Activated T-cell treated with anti-CD3 and anti-CD28 coated beads, Interleukin-2, amount 50 U/mL, for 72 hours (primary cell): ENCODE results near the gene DMC1. TPM values are rescaled to one million over a fixed set of nuclear protein-coding genes. Genes with fewer than 3 reads are reported as not detected.
A peak's percentile ranks its signal among the peaks of the same experiment; 100 is the strongest.
"Not testable (repeated sequence)": the region's sequence is repeated elsewhere in the genome, so short reads cannot be mapped to it uniquely, and the experiment has no call there.

Experiments used
- ATAC-seq, 2 donors: fragments of 150-1000 bp; cut with Tn5 transposase; replicated peaks in 1 of 2; 2 replicates each; pipeline ENCODE4 v1.10.0; 2021; ENCODE audit warnings: moderate library complexity in 2 of 2, mild to moderate bottlenecking in 1 of 2
- DNase-seq, 2 donors: peaks; one replicate each; pipeline ENCODE4 v3.0.0; 2021 to 2022; ENCODE audit warnings: mixed read lengths in 1 of 2
- H3K27ac Mint-ChIP-seq: one replicate; pipeline ENCODE4 v1.8.0; 2022; ENCODE audit warnings: mild to moderate bottlenecking, moderate library complexity, mixed read lengths
- H3K27me3 Mint-ChIP-seq: one replicate; pipeline ENCODE4 v1.8.0; 2022; ENCODE audit warnings: low read depth, mixed read lengths
- H3K36me3 Mint-ChIP-seq, 2 donors: one replicate each; pipeline ENCODE4 v1.8.0; 2022; ENCODE audit warnings: mixed read lengths in 2 of 2, mild to moderate bottlenecking in 1 of 2; ENCODE audit not compliant: insufficient read depth in 2 of 2
- H3K4me1 Mint-ChIP-seq: one replicate; pipeline ENCODE4 v1.8.0; 2022; ENCODE audit warnings: low read depth, mixed read lengths
- H3K4me3 Mint-ChIP-seq, 2 donors: one replicate each; pipeline ENCODE4 v1.8.0; 2022; ENCODE audit warnings: mild to moderate bottlenecking in 2 of 2, mixed read lengths in 2 of 2, moderate library complexity in 2 of 2
- H3K9me3 Mint-ChIP-seq, 2 donors: one replicate each; pipeline ENCODE4 v1.8.0; 2022; ENCODE audit warnings: mixed read lengths in 2 of 2
- total RNA-seq, 2 donors: library from RNA; stranded (reverse); gene quantifications; one replicate each; pipeline ENCODE4 v1.2.3, GENCODE V29; 2022

DMC1 gene
- total RNA-seq, 2 donors from 2014 or later: 25.1 to 30.7 TPM

DNA sequence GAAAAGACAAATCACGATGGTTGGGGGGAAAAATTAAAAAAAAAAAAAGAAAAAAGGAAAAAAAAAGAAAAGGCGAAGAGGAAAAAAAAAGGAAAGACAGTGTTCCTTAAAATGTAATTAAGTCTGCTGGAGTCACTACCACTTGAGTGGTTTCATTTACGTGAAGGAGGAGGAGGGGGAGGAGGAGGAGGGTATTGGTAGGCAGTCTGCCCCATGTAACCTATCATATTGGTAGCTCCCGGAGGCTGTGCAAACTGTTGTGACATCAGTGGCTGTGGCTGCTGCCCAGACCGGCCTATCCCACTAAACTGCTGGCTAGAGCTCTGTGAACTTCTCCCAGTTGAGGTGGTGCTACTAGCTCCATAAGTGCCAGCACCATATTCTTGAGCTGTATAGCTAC is 84.2 kb downstream of the DMC1 start:
- Mint-ChIP-seq H3K9me3 (no peaks in the 10 kb centered on the region), H3K27ac (peak overlapping the region; percentile 87), H3K27me3 (no peaks in the 10 kb centered on the region), H3K36me3 (peaks cover 19 to 64% of the 10 kb centered on the region in 2 donors), H3K4me1 (peaks cover 65% of the 10 kb centered on the region), H3K4me3 (no peak overlapping the region)
- DNase-seq (no peak), ATAC-seq (peak; percentile 27 to 38)

DNA sequence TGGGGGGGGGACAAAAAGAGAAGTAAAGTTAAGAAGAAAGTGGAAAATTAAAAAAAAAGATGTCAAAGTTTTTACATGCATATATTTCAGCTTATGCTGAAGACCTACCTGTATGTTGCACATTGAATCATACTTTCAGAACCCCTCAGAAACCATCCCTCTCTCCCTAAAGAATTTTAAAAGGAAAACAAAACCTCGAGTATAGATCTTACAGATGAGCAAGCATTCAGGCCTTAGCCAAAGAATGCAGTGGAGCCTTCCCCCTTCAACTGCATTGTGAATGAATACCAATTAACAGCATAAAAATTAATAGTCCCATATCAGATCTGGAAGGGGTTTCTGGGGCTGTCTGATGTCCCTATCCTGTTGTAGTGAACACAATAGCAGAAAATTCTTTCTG is 85.7 kb downstream of the DMC1 start:
- no peak for ATAC-seq
- Mint-ChIP-seq H3K36me3 (peaks cover 12 to 50% of the 10 kb centered on the region in 2 donors), H3K4me3 (no peak overlapping the region), H3K4me1 (peaks cover 50% of the 10 kb centered on the region), H3K9me3 (no peaks in the 10 kb centered on the region), H3K27me3 (no peaks in the 10 kb centered on the region), H3K27ac (peak overlapping the region; percentile 79)
- no peak for DNase-seq

DNA sequence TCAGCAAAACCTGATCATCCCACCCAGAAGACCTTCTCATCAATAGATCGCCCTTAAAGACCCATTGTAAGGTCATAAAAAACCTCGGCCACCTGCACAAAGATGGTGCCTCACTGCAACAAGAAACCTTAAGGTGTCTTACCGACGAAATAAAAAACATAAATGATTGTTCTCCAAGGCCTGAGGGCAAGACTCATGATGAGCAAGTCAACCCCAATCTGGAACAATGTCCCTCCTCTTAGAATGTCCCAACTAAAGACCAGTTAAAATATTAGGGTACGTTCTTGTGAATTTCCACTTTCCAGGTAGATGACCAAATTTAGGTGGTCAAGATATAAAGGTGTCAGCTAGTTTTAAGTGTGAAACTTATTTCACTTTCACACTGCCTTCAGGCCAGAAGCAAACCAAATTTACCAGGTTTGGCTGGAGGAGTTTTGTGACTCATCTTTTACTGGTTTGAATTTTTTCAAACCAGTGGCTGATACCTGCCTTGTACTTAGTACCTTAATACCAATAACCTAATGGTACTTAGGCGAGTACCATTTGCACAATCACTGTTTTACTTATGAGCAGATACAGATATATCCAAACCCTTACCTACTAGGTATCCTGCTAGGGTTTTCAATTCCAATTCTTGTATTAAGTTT is 87.2 kb downstream of the DMC1 start:
- H3K27ac Mint-ChIP-seq: no peak overlapping the region
- no peaks in the 10 kb centered on the region for H3K27me3 Mint-ChIP-seq
- peaks cover 6 to 38% of the 10 kb centered on the region in 2 donors for H3K36me3 Mint-ChIP-seq
- no peaks in the 10 kb centered on the region for H3K9me3 Mint-ChIP-seq
- DNase-seq: no peak
- no peak for ATAC-seq
- no peak overlapping the region for H3K4me3 Mint-ChIP-seq
- peaks cover 37% of the 10 kb centered on the region for H3K4me1 Mint-ChIP-seq

DNA sequence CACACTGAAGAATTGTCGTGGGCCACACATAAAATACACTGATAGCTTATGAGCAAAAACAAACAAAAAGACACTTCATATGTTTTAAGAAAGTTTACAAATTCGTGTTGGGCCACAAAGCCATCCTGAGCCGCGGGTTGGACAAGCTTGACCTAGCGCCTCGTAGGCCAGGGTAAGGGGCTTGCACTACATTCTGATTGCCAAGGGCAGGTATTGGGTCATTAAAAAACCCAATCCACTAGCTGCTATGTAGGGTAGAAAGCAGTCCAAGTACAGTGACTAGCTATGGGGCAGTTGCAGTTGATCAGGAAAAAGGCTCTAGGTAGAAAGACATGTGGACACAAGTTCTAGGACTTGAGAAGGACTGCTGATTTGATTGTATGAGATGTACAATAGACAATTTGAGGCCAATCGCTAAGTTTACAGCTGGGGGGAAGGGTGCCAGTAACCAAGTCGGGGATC is 88.1 kb downstream of the DMC1 start:
- DNase-seq: no peak
- Mint-ChIP-seq H3K4me1 (peaks cover 35% of the 10 kb centered on the region), H3K36me3 (peaks cover 5 to 37% of the 10 kb centered on the region in 2 donors), H3K4me3 (no peak overlapping the region), H3K27me3 (no peaks in the 10 kb centered on the region), H3K9me3 (no peaks in the 10 kb centered on the region), H3K27ac (peak overlapping the region; percentile 1)
- no peak for ATAC-seq

DNA sequence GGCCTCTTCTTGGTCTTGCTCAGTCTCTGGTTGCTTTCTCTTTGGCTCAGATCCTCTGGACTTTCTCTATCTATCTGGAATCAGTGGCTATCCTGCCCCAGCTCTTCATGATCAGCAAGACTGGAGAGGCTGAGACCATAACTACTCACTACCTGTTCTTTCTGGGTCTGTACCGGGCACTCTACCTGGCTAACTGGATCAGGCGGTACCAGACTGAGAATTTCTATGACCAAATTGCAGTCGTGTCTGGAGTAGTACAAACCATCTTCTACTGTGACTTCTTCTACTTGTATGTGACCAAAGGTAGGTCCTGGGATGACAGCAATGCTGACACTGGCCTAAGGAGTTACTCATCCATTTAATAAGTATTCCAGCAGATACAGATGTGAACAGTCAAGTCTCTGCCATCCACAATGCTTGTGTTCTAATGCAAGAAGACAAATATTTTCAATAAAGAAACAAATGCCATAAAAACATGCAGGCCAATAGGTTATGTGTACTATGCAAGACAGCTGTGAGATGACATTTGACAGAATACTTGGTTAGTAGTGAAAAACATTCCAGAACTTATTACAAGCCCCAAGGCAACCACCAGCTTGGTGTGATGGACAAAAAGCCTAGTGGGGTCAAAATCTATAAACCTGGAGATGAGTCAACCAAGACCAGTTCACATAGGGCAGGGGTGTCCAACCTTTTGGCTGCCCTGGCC is 88.7 kb downstream of the DMC1 start:
- Mint-ChIP-seq H3K4me1 (peaks cover 29% of the 10 kb centered on the region), H3K9me3 (no peaks in the 10 kb centered on the region), H3K27me3 (no peaks in the 10 kb centered on the region), H3K4me3 (no peak overlapping the region), H3K27ac (peak overlapping the region; percentile 1), H3K36me3 (peaks cover 5 to 32% of the 10 kb centered on the region in 2 donors)
- DNase-seq: no peak
- ATAC-seq: no peak

DNA sequence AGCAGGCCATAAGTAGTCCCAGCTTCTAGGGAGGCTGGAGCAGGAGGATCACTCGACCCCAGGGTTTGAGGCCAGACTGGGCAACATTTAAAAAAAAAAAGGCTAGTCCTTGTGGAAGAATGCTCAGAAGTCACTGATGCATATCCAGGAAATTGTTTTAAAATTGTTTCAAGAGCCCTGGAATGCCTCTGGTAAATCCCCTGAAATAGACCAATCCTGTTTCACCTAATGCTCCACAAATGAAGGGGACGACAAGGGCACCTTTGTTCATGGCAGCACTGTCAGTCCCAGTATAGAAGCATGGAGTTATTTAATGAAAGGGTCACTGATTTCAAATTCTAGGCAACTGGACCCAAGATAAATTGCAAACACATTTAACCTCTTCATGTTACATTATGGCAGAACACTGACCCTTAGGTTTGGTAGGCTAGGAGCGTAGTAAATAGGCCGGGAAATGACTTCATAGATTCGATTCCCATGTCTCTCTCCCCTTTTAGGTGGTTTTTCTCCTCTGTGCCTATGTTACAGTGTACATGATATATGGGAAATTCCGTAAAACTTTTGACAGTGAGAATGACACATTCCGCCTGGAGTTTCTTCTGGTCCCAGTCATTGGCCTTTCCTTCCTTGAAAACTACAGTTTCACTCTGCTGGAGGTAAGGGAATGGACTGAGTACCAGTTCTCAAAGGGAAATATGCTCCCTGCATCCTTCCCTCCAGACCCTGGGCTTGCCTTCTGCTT is 90.7 kb downstream of the DMC1 start:
- DNase-seq (no peak), ATAC-seq (no peak)
- no peak overlapping the region for H3K4me3 Mint-ChIP-seq
- H3K27ac Mint-ChIP-seq: no peak overlapping the region
- peaks cover 3 to 21% of the 10 kb centered on the region in 2 donors for H3K36me3 Mint-ChIP-seq
- H3K4me1 Mint-ChIP-seq: peaks cover 18% of the 10 kb centered on the region
- no peaks in the 10 kb centered on the region for H3K9me3 Mint-ChIP-seq
- no peaks in the 10 kb centered on the region for H3K27me3 Mint-ChIP-seq

DNA sequence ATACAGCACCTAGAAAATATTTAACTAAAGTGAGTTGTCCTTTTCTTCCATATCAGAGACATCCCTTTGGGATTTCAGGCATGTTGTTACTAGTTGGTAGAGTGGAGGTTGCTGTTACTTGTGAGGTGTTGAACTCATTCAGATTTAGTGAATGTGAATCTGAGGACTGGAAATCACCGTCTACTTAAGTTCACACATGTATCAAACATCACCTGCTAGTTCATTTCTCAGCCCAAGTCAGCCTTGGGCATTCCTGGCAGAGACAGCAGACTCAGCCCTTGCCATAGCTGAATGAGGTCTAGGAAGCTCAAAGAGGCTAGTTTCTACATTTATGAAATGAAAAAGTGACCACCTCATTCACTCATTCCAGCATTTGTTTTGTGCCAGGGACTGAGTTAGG is 92.4 kb downstream of the DMC1 start:
- no peaks in the 10 kb centered on the region for H3K9me3 Mint-ChIP-seq
- peak overlapping the region; percentile 65 for H3K27ac Mint-ChIP-seq
- no peak for DNase-seq
- H3K4me3 Mint-ChIP-seq: no peak overlapping the region
- H3K36me3 Mint-ChIP-seq: peaks cover 0 to 8% of the 10 kb centered on the region in 2 donors
- no peaks in the 10 kb centered on the region for H3K27me3 Mint-ChIP-seq
- peaks cover 1% of the 10 kb centered on the region for H3K4me1 Mint-ChIP-seq
- no peak for ATAC-seq

DNA sequence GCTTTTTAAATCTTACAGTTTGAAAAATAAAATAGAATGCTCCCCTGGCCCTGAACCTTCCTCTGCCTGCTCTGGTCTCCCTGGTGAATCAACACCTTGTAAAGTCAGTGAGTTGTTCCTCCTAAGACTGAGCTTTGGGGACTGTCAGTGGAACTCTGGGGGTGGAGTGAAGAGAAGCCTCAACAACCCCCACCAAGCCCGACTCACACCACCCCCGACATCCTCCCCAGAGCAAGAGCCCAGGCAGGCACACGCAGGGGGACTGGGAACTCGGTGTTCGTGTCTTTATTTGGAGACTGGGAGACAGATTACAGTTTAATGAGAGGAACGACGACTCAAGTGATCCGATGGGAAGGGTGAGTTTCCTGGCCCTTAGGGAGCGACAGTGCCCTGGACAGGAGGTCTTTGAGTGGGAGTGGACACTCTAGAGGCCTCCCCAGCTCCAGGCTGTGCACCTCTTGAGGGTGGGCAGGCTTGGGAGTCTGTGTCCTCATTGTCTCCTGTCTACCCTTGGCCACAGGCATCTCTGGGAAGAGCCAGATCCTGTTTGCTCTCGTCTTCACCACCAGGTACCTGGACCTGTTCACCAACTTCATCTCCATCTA is 95.9 kb downstream of the DMC1 start:
- H3K9me3 Mint-ChIP-seq: no peaks in the 10 kb centered on the region
- no peaks in the 10 kb centered on the region for H3K4me1 Mint-ChIP-seq
- peak; percentile 14 to 16 for ATAC-seq

DNA sequence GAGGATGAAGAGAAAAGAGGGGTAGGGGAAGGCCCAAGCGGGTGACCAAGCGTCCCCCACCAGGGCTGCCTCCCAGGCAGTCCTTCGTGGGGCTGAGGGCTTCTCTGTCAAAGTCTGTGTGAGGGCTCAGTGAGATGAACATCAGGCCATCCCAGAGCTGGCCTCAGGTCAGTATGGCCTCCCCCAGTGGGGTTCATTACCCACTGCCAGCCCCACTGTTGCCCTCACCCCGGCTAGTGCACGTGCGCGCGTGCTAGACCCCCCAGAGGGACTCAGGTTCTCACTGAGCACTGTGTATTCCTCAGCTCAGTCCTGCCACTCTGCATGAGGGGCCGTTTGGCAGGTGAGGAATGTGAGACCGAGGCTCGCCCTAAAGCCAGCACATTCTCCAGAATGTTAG is 98.7 kb downstream of the DMC1 start:
- H3K9me3 Mint-ChIP-seq: no peaks in the 10 kb centered on the region

More for the DNA sequence above, 95.9 kb downstream of the DMC1 start:
- Mint-ChIP-seq H3K4me3 (no peak overlapping the region), H3K27ac (no peak overlapping the region), H3K27me3 (no peaks in the 10 kb centered on the region), H3K36me3 (no peaks in the 10 kb centered on the region)
- no peak for DNase-seq

DNA sequence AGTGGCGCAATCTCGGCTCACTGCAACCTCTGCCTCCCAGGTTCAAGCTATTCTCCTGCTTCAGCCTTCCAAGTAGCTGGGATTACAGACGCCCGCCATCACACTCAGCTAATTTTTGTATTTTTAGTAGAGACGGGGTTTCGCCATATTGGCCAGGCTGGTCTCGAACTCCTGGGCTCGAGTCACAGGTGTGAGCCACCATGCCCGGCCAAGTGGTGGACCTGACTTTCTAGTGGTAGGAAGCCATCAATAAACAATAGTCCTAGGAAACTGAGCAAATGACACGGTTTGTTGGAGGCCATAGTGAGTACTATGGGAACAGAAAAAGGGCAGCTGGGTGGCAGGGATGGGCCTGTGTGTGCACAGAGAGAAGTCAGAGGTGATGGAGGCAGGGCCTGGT is 99.8 kb downstream of the DMC1 start:
- not testable (repeated sequence) for ATAC-seq, H3K27ac Mint-ChIP-seq, DNase-seq

More for the DNA sequence above, 98.7 kb downstream of the DMC1 start:
- H3K4me3 Mint-ChIP-seq: no peak overlapping the region
- H3K27ac Mint-ChIP-seq: no peak overlapping the region
- DNase-seq: no peak
- H3K36me3 Mint-ChIP-seq: no peaks in the 10 kb centered on the region
- ATAC-seq: no peak
- peaks cover 4% of the 10 kb centered on the region for H3K4me1 Mint-ChIP-seq
- H3K27me3 Mint-ChIP-seq: peaks cover 14% of the 10 kb centered on the region

DNA sequence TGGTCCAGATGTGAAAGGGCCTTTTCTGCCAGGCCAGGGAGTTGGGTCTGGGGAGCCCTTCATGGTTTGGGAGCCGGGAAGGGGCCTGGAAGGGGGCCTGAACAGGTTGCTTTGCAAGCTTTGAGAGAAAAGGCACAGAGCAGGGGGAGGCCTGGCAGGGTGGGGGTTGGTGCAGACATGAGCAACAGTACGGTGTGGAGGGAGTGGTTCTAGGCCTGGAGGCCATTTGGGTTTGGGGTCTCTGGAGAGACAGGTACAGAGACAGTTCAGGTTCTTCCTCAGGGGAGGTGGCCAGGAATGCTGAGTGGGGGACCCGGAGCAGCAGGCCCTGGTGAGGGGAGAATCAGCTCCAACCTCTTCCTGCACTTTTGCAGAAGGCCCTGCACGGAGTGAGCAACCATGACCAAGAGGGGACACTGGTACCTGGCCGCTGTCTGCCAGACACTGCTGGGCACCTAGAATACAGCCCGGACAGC is 100.6 kb downstream of the DMC1 start:
- Mint-ChIP-seq H3K36me3 (no peaks in the 10 kb centered on the region), H3K4me3 (no peak overlapping the region)

More for the DNA sequence above, 99.8 kb downstream of the DMC1 start:
- not testable (repeated sequence) for H3K9me3 Mint-ChIP-seq, H3K36me3 Mint-ChIP-seq, H3K4me3 Mint-ChIP-seq, H3K4me1 Mint-ChIP-seq
- peaks cover 24% of the 10 kb centered on the region for H3K27me3 Mint-ChIP-seq

More for the DNA sequence above, 100.6 kb downstream of the DMC1 start:
- no peak for DNase-seq
- ATAC-seq: no peak
- H3K27me3 Mint-ChIP-seq: peaks cover 33% of the 10 kb centered on the region
- H3K4me1 Mint-ChIP-seq: peaks cover 4% of the 10 kb centered on the region
- H3K27ac Mint-ChIP-seq: no peak overlapping the region
- no peaks in the 10 kb centered on the region for H3K9me3 Mint-ChIP-seq
